ENCODE results near the gene CHMP5.
"Not testable (repeated sequence)": the region's sequence is repeated elsewhere in the genome, so short reads cannot be mapped to it uniquely, and the experiment has no call there.

CHMP5 gene

DNA sequence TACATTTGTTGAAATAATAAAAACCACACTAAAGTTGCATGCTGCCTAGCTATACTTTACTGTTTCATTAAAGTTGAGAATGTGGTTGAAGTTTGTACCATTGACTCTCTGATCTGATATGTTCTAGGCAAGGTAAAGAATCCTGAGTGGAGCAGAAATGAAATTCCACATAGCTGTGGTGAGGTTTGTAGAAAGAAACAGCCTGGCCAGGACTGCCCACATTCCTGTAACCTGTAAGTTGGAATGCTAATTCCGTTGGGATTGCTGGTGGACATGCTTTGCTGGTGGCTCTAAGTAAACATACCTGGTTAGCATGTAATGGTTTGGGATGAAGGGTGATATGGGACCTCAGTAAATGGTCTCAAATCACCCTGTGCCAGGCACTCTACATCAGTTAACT lies 42.2 kb downstream of the CHMP5 start:
- no peak for TF ChIP-seq CTCF (IDR thresholded peaks at IDR 0.05; ENCODE audit: low read length, missing control alignments)
- no peak for DNase-seq (ENCODE audit: low read depth)
- H3K4me3 ChIP-seq (replicated peaks; ENCODE audit: low read depth, low read length), result no peak overlapping the region

DNA sequence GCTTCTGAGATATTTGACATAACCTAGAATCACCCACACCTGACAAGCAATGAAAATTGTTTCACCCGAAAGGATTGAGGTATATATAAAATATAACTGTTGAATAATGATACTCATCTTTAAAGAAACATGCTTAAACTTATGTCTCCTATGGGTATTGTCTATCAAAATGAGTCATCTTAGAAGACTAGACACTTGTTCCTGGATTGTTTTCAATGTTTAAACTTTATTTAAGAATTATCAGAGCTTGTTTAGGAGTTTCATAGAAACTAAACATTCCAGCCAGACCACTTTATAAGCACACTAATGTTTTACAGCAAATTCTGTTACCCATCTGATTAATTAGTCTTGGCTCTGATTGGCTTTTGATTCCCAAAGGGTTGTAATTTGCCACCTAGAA lies 45.1 kb downstream of the CHMP5 start:
- DNase-seq (ENCODE audit: low read depth), result no peak
- no peak overlapping the region for H3K4me3 ChIP-seq (replicated peaks; ENCODE audit: low read depth, low read length)
- TF ChIP-seq CTCF (IDR thresholded peaks at IDR 0.05; ENCODE audit: low read length, missing control alignments), result no peak

GRCh38 chr9:33310748-33311147 lies 45.9 kb downstream of the CHMP5 start:
- TF ChIP-seq CTCF (IDR thresholded peaks at IDR 0.05; ENCODE audit: low read length, missing control alignments), result no peak
- DNase-seq (ENCODE audit: low read depth), result no peak
- H3K4me3 ChIP-seq (replicated peaks; ENCODE audit: low read depth, low read length), result no peak overlapping the region

GRCh38 chr9:33311953-33312352 lies 47.1 kb downstream of the CHMP5 start:
- DNase-seq (ENCODE audit: low read depth), result no peak
- H3K4me3 ChIP-seq (replicated peaks; ENCODE audit: low read depth, low read length), result no peak overlapping the region
- no peak for TF ChIP-seq CTCF (IDR thresholded peaks at IDR 0.05; ENCODE audit: low read length, missing control alignments)

GRCh38 chr9:33315371-33315770 lies 50.5 kb downstream of the CHMP5 start:
- no peak for DNase-seq (ENCODE audit: low read depth)
- TF ChIP-seq CTCF (IDR thresholded peaks at IDR 0.05; ENCODE audit: low read length, missing control alignments), result no peak
- no peak overlapping the region for H3K4me3 ChIP-seq (replicated peaks; ENCODE audit: low read depth, low read length)

GRCh38 chr9:33317136-33317535 lies 52.3 kb downstream of the CHMP5 start:
- H3K4me3 ChIP-seq (replicated peaks; ENCODE audit: low read depth, low read length); DNase-seq (ENCODE audit: low read depth): not testable (repeated sequence)

DNA sequence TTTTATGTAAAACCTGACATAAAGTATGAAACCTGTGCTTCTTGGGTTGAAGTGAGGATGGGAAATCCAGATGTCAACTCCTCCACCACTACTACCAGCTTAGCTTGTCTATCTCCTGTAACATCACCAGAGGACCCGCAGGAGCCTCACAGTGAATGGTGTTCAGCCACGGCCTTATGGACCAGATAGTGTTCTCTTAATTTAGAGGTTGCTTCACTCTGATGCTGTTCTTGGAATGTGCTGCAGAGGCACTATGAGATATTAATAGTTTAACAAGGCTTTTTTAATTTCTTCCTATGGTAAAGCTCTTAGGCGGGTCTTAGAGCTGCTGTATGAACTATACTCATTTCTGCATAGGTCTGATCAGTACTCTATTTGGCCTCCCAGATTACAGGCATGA lies 53.4 kb downstream of the CHMP5 start:
- no peak overlapping the region for H3K4me3 ChIP-seq (replicated peaks; ENCODE audit: low read depth, low read length)
- no peak for TF ChIP-seq CTCF (IDR thresholded peaks at IDR 0.05; ENCODE audit: low read length, missing control alignments)
- no peak for DNase-seq (ENCODE audit: low read depth)

DNA sequence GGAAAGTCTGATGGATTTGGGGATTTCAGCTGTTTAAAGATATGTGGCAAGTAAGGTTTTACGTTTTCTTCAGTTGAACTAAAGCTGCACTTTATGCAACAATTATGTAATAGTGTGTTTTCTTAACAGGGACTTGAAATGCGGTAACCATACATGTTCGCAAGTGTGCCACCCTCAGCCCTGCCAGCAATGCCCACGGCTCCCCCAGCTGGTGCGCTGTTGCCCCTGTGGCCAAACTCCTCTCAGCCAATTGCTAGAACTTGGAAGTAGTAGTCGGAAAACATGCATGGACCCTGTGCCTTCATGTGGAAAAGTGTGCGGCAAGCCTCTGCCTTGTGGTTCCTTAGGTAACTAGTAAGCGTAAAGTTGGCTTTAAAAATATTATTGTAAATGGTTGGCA lies 53.9 kb downstream of the CHMP5 start:
- no peak for DNase-seq (ENCODE audit: low read depth)
- H3K4me3 ChIP-seq (replicated peaks; ENCODE audit: low read depth, low read length), result no peak overlapping the region
- no peak for TF ChIP-seq CTCF (IDR thresholded peaks at IDR 0.05; ENCODE audit: low read length, missing control alignments)
